GM12872 (cell line): ENCODE data around the gene DXO.

ENCODE experiments used
- TF ChIP-seq, protein P1 (sequence below): IDR thresholded peaks from 3 replicates; pipeline ENCODE4 v1.5.1; 2011; ENCODE audit warnings: low read depth, mild to moderate bottlenecking, low read length, moderate library complexity; ENCODE audit not compliant: insufficient read depth

DXO gene

DNA sequence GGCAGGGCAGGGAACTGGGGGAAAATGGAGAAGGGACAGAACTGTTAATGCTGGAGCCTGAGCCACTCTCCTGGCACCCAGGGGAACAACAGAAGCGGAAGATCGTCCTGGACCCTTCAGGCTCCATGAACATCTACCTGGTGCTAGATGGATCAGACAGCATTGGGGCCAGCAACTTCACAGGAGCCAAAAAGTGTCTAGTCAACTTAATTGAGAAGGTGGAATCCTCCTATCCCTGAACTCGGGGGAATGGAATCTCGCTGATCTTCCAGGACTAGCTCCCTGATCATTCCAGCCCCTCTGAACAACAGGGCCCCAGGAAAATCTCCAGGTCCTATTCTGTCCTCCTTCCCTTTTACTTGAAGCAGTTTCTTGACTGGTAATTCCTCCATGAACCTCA lies 24.1 kb downstream of the DXO start:
- TF ChIP-seq, protein P1, sequence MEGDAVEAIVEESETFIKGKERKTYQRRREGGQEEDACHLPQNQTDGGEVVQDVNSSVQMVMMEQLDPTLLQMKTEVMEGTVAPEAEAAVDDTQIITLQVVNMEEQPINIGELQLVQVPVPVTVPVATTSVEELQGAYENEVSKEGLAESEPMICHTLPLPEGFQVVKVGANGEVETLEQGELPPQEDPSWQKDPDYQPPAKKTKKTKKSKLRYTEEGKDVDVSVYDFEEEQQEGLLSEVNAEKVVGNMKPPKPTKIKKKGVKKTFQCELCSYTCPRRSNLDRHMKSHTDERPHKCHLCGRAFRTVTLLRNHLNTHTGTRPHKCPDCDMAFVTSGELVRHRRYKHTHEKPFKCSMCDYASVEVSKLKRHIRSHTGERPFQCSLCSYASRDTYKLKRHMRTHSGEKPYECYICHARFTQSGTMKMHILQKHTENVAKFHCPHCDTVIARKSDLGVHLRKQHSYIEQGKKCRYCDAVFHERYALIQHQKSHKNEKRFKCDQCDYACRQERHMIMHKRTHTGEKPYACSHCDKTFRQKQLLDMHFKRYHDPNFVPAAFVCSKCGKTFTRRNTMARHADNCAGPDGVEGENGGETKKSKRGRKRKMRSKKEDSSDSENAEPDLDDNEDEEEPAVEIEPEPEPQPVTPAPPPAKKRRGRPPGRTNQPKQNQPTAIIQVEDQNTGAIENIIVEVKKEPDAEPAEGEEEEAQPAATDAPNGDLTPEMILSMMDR = no peak

DNA sequence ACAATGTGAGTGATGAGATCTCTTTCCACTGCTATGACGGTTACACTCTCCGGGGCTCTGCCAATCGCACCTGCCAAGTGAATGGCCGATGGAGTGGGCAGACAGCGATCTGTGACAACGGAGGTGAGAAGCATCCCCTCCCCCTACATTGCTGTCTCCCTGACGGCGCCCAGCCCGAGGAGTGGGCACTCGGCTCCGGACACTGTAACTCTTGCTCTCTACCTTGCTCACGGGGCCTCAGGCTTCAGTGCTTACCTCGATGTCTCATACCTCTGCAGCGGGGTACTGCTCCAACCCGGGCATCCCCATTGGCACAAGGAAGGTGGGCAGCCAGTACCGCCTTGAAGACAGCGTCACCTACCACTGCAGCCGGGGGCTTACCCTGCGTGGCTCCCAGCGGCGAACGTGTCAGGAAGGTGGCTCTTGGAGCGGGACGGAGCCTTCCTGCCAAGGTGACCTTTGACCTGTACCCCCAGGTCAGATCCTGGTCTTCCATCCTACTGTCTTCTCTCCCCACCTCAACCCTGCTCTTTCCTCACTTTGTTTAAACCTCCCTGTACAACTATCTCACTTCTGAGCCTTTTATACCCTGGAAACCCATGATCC lies 24.8 kb downstream of the DXO start:
- TF ChIP-seq, protein P1 = no peak

DNA sequence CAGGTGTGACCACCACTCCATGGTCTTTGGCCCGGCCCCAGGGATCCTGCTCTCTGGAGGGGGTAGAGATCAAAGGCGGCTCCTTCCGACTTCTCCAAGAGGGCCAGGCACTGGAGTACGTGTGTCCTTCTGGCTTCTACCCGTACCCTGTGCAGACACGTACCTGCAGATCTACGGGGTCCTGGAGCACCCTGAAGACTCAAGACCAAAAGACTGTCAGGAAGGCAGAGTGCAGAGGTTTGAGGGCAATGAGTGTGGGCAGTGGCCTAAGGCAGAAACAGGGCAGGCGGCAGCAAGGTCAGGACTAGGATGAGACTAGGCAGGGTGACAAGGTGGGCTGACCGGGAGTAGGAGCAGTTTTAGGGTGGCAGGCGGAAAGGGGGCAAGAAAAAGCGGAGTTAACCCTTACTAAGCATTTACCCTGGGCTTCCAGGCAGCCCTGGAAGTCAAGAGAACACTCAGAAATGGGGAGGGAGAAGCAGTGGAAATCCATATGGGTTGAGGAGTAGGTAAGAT lies 25.5 kb downstream of the DXO start:
- TF ChIP-seq, protein P1 = no peak

DNA sequence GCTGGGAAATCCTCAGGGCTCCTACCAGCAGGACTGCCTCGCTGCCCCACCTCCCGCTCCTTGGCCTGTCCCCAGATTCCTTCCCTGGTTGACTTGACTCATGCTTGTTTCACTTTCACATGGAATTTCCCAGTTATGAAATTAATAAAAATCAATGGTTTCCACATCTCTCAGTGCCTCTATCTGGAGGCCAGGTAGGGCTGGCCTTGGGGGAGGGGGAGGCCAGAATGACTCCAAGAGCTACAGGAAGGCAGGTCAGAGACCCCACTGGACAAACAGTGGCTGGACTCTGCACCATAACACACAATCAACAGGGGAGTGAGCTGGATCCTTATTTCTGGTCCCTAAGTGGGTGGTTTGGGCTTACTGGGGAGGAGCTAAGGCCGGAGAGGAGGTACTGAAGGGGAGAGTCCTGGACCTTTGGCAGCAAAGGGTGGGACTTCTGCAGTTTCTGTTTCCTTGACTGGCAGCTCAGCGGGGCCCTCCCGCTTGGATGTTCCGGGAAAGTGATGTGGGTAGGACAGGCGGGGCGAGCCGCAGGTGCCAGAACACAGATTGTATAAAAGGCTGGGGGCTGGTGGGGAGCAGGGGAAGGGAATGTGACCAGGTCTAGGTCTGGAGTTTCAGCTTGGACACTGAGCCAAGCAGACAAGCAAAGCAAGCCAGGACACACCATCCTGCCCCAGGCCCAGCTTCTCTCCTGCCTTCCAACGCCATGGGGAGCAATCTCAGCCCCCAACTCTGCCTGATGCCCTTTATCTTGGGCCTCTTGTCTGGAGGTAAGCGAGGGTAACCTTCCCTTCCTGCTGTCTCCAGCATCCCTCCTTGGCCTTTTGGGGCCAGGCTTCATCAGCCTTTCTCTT lies 26.2 kb downstream of the DXO start, which contains the start of gene CFB:
TSS of gene CFB (plus strand) at position 589 of the 863 bp plus-strand sequence. CDS start at position 716, 127 bp downstream.
- TF ChIP-seq, protein P1 = no peak

DNA sequence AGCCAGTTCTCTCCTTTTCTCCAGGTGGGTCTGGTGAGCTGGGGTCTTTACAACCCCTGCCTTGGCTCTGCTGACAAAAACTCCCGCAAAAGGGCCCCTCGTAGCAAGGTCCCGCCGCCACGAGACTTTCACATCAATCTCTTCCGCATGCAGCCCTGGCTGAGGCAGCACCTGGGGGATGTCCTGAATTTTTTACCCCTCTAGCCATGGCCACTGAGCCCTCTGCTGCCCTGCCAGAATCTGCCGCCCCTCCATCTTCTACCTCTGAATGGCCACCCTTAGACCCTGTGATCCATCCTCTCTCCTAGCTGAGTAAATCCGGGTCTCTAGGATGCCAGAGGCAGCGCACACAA lies 26.8 kb downstream of the DXO start:
- TF ChIP-seq, protein P1 = no peak

DNA sequence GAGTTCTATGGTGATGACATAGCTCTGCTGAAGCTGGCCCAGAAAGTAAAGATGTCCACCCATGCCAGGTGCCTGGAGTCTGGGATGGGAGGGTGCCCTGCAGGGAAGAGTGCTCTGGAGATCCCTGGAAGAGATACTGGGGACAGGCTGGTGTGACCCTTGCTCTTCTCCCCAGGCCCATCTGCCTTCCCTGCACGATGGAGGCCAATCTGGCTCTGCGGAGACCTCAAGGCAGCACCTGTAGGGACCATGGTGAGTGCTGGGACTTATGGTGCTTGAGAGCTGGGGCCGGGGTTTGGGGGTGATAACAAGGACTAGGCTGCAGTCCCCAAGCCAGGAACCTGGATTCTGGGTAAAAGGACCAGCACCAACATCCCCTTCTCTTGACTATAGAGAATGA lies 28.2 kb downstream of the DXO start:
- TF ChIP-seq, protein P1 = no peak

DNA sequence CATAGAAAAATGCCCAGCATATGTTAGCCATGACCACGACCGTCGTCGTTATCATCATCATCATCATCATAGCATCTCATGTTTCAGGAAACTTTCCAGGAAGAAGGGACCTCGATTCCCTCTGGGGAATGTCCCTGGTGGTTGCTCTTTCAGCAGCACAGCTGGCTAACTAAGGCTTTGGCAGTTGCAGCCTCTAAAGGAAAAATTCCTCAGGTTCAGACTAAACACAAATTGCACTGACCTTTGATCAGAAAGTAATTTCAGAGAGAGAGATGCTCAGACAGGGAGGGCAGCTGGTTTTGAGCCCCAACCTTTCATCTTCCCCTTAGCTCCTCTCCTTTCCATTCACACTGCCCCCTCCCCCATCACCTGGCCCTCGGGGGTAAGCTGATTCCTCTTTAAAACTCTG lies 31.7 kb downstream of the DXO start:
- TF ChIP-seq, protein P1 = no peak
